ENCODE results near the gene NISCH. TPM values are rescaled to one million over a fixed set of nuclear protein-coding genes. Genes with fewer than 3 reads are reported as not detected.
"Not testable (repeated sequence)": the region's sequence is repeated elsewhere in the genome, so short reads cannot be mapped to it uniquely, and the experiment has no call there.

Gene NISCH
- total RNA-seq, 1 donor from 2014 or later, result 38.0 TPM

DNA sequence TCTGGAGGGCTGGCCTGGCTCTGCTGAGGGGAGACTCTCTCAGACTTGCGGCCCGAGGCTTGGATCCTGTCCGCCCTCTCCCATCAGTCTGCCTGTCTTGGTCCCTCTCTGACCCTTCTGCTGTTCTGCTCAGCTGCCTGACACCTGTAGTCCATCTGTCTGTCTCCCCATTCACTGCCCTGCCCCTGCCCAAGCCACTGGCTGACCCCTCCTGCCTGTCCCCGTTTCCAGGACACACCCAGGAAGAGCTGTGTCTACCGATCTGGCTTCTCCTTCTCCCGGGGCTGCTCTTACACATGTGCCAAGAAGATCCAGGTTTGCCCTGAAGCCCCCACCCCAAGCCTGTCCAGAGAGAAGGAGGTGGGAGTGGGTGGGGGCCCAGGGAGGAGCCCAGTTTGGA lies 59.8 kb downstream of the NISCH start:
- no peak for ATAC-seq

DNA sequence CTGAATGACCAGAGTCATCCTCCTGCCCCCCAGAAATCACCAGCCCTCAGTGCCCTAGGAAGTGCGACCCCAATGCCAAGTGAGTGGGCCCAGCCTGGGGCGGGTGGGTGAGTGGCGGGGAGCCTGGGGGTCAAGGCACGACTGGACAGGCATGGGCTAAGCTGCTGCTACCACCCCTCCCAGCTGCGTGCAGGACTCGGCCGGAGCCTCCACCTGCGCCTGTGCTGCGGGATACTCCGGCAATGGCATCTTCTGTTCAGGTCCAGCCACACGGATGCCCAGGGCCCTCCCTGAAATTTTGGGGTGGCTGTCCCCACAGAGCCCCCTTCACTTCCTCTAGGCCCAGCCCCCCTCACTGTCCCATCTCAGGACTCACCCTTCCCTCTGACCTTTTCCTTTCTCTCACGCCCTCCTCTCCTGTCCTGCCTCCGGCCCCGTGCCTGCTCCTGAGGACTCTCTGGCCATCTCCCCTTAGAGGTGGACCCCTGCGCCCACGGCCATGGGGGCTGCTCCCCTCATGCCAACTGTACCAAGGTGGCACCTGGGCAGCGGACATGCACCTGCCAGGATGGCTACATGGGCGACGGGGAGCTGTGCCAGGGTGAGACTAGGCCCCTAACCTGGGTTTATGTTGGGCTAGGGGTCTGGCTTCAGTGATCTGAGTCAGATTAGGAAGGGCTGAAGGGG lies 61.2 kb downstream of the NISCH start:
- ATAC-seq, result no peak

DNA sequence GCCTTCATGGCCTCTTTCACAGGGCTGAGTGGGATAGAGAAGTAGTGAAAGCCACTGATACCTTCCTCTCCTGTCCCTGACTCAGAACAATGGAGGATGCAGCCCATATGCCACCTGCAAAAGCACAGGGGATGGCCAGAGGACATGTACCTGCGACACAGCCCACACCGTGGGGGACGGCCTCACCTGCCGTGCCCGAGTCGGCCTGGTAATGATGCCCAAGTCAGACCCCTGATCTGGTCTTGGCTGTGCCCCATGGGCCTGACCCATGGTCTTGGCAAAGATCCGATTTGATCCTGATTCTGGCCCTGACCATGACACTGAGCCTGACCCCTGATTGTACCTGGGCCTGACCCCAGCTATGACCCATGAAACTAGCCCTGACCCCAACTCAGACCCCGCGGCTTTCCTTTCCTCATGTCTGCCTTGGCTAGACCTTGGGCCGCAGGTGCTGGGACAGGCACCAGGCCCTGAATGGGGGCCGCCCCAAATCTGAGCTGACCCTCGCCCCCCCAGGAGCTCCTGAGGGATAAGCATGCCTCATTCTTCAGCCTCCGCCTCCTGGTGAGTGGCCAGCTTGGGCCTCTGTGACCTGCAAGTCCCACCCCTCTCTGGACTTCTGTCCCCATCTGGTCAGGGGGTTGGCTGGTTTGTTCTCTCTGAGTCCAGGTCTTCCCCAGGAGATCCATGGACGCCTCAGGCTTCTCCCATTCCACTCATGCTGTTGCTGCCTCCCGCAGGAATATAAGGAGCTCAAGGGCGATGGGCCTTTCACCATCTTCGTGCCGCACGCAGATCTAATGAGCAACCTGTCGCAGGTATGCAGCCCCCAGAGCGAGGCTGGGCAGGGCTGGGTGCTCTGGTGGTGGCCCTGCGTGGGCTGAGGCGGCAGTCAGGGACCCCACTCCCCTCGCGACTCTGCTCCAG lies 62.7 kb downstream of the NISCH start:
- no peak for ATAC-seq

DNA sequence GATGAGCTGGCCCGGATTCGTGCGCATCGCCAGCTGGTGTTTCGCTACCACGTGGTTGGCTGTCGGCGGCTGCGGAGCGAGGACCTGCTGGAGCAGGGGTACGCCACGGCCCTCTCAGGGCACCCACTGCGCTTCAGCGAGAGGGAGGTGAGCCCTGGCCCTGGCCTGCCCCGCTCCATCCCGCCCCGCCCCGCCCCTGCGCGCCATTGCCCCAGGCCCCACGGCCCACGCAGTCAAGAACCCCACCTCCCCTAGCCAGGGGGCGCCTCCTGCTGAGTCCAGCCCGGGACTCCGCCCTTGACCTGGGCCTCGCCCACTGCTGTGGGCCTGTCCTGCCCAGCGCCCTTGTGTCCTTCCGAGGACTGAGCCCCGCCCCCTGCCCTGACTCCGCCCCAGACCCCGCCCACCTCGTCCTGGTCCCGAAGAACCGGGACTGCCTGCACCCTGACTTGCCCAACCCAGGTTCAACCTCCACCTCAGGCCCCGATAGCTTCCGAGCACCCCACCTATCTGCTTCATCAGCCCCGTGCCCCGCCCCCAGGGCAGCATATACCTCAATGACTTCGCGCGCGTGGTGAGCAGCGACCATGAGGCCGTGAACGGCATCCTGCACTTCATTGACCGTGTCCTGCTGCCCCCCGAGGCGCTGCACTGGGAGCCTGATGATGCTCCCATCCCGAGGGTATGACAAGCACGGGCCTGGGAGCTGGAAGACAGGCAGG lies 63.5 kb downstream of the NISCH start:
- peak; percentile 27 for ATAC-seq

DNA sequence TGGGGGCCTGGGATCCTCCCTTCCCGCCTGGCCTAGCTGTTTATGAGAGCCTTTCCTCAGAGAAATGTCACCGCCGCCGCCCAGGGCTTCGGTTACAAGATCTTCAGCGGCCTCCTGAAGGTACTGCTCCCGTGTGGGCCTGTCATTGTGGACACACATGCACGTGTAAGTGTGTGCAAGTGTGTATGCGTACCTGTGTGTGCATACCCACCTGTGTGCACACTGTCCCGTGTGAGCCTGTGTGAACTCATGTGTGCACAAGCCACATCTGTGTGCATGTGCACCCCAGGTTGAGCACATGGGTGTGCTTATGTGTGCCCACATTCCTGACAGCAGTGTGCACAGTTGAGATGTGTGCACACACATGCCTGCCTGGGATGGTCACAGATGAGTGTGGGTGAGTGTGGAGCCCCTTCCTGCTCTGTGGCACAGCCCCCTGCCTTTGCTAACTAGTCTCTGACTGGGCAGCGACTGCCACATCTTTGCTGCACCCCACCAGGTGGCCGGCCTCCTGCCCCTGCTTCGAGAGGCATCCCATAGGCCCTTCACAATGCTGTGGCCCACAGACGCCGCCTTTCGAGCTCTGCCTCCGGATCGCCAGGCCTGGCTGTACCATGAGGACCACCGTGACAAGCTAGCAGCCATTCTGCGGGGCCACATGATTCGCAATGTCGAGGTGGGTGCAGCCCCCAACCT lies 64.2 kb downstream of the NISCH start:
- ATAC-seq, result no peak

DNA sequence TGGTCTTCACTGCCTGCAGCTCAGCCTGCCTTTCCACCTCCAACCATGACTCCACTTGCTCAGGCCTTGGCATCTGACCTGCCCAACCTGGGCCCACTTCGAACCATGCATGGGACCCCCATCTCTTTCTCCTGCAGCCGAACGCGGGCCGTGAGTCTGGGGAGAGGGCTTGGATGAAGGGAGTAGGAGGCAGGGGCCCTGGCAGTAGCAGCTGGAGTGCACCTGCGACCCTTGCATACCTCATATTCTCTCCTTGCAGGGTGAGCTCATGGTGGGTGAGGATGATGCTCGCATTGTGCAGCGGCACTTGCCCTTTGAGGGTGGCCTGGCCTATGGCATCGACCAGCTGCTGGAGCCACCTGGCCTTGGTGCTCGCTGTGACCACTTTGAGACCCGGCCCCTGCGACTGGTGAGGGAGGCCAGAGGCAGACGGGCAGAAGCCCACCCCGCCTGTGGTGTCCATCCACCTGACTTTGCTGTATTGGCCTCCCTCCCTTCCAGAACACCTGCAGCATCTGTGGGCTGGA lies 64.8 kb downstream of the NISCH start:
- ATAC-seq, result no peak

DNA sequence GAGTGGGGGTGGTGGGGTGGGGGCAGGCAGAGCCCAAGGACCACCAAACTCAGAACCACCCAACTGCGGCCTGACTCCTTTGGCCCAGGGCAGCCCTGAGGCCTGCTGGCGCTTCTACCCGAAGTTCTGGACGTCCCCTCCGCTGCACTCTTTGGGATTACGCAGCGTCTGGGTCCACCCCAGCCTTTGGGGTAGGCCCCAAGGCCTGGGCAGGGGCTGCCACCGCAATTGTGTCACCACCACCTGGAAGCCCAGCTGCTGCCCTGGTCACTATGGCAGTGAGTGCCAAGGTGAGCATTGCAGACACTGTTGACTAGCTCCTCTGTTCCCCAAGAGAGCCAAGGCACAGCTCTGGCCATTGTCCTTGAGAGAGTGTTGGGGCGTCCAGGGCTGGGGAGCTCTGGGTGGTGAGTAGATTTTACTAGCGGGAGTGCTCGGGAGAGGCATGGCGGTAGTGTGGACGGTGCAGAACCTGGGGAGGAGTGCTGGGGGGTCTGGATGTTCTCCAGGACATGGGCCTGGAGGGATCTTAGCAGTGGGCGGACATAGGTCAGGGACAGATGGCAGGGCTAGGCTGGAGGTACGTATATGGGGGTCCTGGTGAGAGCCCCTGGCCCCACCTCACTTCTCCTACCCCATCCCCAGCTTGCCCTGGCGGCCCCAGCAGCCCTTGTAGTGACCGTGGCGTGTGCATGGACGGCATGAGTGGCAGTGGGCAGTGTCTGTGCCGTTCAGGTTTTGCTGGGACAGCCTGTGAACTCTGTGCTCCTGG lies 65.5 kb downstream of the NISCH start:
- no peak for ATAC-seq

DNA sequence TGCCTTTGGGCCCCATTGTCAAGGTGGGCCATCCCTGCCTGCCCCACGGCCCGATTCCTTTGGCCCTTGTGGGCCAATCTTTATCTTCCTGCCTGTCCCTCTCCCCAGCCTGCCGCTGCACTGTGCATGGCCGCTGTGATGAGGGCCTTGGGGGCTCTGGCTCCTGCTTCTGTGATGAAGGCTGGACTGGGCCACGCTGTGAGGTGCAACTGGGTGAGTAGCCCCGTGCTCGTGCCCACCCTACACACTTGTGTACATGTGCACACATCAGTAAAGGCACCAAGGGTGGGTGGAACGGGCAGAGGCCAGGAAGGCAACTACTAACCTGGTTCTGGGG lies 66.1 kb downstream of the NISCH start:
- ATAC-seq, result no peak

DNA sequence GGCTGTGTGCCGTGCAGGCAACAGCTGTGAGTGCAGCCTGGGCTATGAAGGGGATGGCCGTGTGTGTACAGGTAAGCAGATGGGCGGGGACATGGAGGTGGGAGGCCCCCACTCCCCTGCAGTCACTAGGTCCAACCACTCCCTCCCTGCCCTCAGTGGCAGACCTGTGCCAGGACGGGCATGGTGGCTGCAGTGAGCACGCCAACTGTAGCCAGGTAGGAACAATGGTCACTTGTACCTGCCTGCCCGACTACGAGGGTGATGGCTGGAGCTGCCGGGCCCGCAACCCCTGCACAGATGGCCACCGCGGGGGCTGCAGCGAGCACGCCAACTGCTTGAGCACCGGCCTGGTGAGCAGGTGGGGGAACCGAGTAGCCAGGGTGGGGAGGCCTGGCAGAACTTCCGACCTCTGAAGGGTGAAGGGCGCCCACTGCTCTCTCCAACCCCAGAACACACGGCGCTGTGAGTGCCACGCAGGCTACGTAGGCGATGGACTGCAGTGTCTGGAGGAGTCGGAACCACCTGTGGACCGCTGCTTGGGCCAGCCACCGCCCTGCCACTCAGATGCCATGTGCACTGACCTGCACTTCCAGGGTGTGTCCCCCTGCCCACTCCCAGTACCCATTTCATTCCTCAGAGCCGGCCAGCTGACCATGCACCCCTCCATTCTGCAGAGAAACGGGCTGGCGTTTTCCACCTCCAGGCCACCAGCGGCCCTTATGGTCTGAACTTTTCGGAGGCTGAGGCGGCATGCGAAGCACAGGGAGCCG lies 66.7 kb downstream of the NISCH start:
- no peak for ATAC-seq

DNA sequence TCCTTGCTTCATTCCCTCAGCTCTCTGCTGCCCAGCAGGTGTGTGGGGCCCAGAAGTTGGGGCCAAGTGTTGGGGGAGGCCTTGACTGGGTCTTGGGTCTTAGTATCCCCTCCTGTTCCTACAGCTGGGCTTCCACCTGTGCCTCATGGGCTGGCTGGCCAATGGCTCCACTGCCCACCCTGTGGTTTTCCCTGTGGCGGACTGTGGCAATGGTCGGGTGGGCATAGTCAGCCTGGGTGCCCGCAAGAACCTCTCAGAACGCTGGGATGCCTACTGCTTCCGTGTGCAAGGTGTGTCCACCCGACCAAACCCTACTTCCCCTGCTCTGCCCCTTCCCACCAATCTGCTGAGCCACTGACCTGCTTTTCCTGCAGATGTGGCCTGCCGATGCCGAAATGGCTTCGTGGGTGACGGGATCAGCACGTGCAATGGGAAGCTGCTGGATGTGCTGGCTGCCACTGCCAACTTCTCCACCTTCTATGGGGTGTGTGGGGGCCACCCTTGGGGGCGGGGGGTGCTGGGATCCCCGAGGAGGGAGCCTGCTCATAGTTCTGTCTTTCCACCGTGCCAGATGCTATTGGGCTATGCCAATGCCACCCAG lies 67.3 kb downstream of the NISCH start:
- ATAC-seq, result no peak

DNA sequence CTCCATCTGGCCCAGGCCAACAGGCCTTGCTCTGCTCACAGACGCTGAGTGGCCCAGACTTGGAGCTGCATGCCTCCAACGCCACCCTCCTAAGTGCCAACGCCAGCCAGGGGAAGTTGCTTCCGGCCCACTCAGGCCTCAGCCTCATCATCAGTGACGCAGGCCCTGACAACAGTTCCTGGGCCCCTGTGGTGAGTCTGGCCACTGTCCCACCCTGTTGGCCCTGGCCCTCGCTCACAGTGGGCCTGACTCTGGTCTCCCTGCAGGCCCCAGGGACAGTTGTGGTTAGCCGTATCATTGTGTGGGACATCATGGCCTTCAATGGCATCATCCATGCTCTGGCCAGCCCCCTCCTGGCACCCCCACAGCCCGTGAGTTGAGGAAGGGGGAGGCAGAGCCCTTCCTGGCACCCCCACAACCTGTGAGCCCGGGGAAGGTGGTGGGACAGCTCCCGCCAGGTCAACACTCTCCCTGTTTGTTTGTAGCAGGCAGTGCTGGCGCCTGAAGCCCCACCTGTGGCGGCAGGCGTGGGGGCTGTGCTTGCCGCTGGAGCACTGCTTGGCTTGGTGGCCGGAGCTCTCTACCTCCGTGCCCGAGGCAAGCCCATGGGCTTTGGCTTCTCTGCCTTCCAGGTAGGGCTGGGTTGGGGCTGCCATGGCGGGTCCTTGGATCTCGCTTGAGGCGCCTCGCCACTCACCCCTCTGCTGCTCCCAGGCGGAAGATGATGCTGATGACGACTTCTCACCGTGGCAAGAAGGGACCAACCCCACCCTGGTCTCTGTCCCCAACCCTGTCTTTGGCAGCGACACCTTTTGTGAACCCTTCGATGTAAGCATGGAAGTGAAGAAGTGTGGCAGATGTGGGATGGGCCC lies 68.2 kb downstream of the NISCH start:
- ATAC-seq, result no peak

DNA sequence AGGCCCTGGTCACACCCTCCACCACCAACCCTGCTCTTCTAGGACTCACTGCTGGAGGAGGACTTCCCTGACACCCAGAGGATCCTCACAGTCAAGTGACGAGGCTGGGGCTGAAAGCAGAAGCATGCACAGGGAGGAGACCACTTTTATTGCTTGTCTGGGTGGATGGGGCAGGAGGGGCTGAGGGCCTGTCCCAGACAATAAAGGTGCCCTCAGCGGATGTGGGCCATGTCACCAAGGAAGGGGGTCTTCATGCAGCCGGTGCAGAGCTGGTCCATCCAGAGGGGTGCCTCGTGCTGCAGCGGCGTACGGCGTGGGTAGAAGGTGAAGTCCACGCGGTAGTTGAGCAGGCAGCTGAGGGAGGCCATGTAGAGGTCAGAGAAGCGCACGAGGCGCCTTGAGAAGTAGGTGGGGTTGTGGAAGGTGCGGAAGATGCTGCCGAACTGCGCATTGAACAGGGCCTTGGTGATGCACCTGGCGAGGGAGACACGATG lies 68.9 kb downstream of the NISCH start:
- ATAC-seq, result no peak

DNA sequence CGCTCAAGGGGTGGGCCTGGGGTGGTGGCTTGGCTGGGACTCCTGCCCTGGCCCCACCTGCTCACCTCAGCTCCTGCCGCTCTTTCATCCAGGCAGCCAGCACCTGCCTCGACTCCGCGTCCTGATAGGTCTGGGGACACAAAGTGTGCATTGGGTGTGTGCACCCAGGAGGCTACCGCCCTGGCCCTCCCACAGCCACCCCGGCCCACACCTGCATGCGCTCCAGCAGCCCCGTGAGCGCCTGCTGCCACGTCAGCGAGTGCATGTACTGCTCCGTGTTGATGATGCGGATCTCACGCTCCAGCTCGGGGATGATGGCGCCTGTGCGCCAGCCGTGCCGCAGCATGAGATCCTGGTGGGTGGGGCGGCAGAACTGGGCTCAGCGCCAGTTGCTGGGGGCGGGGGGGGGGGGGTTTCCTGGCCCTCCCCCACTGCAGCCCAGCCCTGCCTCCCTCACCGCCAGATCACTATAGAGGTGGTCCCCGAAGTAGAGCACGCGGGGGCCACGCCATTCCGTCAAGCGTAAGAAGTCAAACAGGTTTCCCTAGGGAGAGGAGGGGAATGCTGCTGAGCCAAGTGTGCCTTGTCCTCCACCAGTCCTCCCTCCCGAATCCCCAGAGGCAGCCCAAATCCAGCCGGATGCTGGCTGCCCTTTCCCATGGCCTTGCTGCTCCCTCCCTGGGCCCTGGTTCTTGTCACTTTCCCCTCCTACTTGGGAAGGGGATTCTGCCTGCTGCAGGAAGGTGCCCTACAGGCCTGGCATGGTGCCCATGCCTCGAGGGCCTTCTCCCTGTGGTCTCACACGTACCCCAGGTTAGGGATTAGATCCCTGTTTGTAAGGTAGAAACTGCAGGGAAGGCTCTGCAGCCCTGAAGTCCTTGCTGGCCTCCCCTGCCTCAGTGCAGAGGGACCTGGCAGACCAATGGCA lies 69.6 kb downstream of the NISCH start:
- peak; percentile 65 for ATAC-seq

DNA sequence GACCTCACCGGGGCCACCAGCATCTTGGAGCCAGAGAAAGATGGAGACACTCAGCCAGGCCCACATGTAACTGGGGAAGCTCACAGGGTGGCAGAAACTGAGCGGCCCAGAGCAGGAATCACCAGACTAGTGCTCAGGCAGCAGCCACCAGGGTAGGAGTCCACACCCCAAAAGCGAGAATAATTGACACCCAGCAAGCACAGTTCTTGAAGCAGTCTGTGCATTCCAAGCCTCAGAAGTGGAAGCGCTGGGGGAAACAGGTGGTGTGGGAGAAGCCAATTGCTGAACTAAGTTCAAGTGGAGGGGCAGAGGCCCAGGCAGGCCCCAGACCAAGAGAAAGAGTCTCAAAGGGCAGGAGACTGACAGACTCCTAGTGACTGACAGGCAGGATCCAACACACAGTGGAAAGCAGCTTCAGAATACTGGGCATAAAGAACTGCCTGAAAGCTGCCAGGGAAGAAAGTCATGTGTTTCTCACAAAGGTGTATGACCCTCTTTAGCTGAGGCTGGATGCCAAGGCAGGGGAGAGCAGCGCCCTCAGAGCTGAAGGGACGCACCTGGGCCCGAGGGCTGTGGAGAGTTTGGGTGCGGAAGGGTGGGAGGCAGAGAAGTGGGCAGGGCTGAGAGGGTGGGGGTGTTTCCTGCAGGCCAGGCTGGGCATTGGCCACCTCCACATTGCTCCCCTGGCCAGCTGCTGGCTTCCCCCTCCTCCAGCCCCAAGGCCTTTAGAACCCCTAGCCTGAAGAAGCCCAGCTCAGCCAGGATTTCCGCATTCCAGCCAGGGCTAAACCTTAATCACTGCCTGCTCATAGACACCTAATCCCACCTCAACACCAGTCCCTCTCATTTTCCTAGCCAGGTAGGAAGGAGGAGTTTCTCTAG lies 70.5 kb downstream of the NISCH start:
- ATAC-seq, result peak; percentile 50

DNA sequence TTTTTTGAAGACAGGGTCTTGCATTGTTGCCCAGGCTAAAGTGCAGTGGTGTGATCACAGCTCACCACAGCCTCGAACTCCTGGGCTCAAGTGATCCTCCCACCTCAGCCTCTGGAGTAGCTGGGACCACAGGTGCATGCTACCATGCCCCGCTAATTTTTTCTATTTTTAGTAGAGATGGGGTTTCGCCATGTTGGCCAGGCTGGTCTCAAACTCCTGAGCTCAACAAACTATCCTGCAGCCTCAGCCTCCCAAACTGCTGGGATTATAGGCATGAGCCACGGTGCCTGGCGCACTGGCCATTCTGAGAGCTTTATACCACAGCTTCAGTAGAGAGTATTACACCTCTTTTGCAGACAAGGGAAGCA lies 71.3 kb downstream of the NISCH start:
- ATAC-seq, result not testable (repeated sequence)

DNA sequence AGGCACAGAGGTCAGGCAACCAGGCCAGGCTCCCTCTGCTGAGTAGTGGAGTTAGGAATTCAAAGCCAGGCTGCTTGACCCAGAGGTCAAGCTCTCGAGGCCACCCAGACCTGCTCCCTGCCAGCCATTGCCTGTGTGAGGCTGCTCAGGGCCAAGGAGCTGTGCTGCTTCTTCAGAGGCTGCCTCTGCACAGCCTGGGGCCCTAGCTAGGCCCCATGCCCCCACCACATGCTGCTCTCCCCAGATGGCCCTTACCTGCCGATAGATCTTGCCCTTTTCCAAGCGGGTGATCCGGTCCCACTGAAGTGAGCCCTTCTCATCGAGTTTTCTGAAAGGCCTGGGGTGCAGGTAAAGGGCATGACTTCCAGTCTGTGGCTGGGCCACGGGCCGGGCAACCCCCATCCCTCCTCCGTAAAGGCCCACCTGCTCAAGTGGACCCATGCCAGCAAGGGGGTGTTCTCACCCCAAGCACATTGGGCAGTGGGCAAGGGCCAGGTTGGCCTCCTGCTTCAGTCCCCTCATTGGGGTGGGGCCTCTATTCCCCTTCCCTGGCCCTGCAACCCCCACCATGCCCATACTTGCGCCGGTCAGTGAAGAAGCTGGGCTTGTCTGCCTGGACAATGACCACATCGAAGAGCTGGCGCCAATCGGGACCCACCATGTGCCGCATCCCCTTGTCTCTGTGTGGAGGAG lies 71.8 kb downstream of the NISCH start:
- no peak for ATAC-seq

All from esophagus mucosa (tissue), 1 donor.